ENCODE data around the gene PROSER3.

Gene PROSER3

GRCh38 chr19:35775298-35776101, 17.5 kb downstream of the PROSER3 start, which contains the start of gene ARHGAP33:
Gene ARHGAP33, plus strand, starts transcription at chr19:35775564. Its CDS starts 95 bp downstream, at chr19:35775659.
- in situ Hi-C loops (cut with MboI; ENCODE audit: low sequenced_read_pairs) = no loop called here

- in situ Hi-C loops (cut with MboI; ENCODE audit: low sequenced_read_pairs) = no loop called here
Measured at GRCh38 chr19:35776102-35776788, 18.3 kb downstream of the PROSER3 start.

- in situ Hi-C loops (cut with MboI; ENCODE audit: low sequenced_read_pairs) = no loop called here
Measured at GRCh38 chr19:35777086-35777841, 19.3 kb downstream of the PROSER3 start.

- in situ Hi-C loops (cut with MboI; ENCODE audit: low sequenced_read_pairs) = no loop called here
Measured at GRCh38 chr19:35777961-35778360, 20.0 kb downstream of the PROSER3 start.

GRCh38 chr19:35779033-35779432, 21.1 kb downstream of the PROSER3 start:
- in situ Hi-C loops (cut with MboI; ENCODE audit: low sequenced_read_pairs) = no loop called here

GRCh38 chr19:35780058-35780457, 22.1 kb downstream of the PROSER3 start:
- in situ Hi-C loops (cut with MboI; ENCODE audit: low sequenced_read_pairs) = no loop called here

GRCh38 chr19:35780717-35781116, 22.7 kb downstream of the PROSER3 start:
- in situ Hi-C loops (cut with MboI; ENCODE audit: low sequenced_read_pairs) = no loop called here

GRCh38 chr19:35781650-35782049, 23.7 kb downstream of the PROSER3 start:
- in situ Hi-C loops (cut with MboI; ENCODE audit: low sequenced_read_pairs) = no loop called here

GRCh38 chr19:35782589-35782988, 24.6 kb downstream of the PROSER3 start:
- in situ Hi-C loops (cut with MboI; ENCODE audit: low sequenced_read_pairs) = no loop called here

GRCh38 chr19:35783469-35784434, 25.8 kb downstream of the PROSER3 start:
- in situ Hi-C loops (cut with MboI; ENCODE audit: low sequenced_read_pairs) = no loop called here

GRCh38 chr19:35784503-35785338, 26.7 kb downstream of the PROSER3 start:
- in situ Hi-C loops (cut with MboI; ENCODE audit: low sequenced_read_pairs) = no loop called here

GRCh38 chr19:35785339-35785627, 27.3 kb downstream of the PROSER3 start:
- in situ Hi-C loops (cut with MboI; ENCODE audit: low sequenced_read_pairs) = no loop called here

- in situ Hi-C loops (cut with MboI; ENCODE audit: low sequenced_read_pairs) = no loop called here
Measured at GRCh38 chr19:35786299-35787160, 28.6 kb downstream of the PROSER3 start.

GRCh38 chr19:35787227-35787799, 29.3 kb downstream of the PROSER3 start:
- in situ Hi-C loops (cut with MboI; ENCODE audit: low sequenced_read_pairs) = no loop called here

- in situ Hi-C loops (cut with MboI; ENCODE audit: low sequenced_read_pairs) = no loop called here
Measured at GRCh38 chr19:35788205-35788960, 30.4 kb downstream of the PROSER3 start.

- in situ Hi-C loops (cut with MboI; ENCODE audit: low sequenced_read_pairs) = no loop called here
Measured at GRCh38 chr19:35789195-35789977, 31.4 kb downstream of the PROSER3 start.
